ENCODE measurements around the gene RNF126. TPM values are rescaled to one million over a fixed set of nuclear protein-coding genes. Genes with fewer than 3 reads are reported as not detected.
A peak's percentile ranks its signal among the peaks of the same experiment; 100 is the strongest.
"Not testable (repeated sequence)": the region's sequence is repeated elsewhere in the genome, so short reads cannot be mapped to it uniquely, and the experiment has no call there.

RNF126 gene
- total RNA-seq, 4 donors from 2014 or later: 96.0 to 118 (median 106) TPM

GRCh38 chr19:633068-633785, 29.8 kb downstream of the RNF126 start, which contains the start of gene POLRMT:
POLRMT (minus strand) TSS chr19:633537; CDS start chr19:633512, 25 bp downstream.
- TF ChIP-seq, protein P1, sequence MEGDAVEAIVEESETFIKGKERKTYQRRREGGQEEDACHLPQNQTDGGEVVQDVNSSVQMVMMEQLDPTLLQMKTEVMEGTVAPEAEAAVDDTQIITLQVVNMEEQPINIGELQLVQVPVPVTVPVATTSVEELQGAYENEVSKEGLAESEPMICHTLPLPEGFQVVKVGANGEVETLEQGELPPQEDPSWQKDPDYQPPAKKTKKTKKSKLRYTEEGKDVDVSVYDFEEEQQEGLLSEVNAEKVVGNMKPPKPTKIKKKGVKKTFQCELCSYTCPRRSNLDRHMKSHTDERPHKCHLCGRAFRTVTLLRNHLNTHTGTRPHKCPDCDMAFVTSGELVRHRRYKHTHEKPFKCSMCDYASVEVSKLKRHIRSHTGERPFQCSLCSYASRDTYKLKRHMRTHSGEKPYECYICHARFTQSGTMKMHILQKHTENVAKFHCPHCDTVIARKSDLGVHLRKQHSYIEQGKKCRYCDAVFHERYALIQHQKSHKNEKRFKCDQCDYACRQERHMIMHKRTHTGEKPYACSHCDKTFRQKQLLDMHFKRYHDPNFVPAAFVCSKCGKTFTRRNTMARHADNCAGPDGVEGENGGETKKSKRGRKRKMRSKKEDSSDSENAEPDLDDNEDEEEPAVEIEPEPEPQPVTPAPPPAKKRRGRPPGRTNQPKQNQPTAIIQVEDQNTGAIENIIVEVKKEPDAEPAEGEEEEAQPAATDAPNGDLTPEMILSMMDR (IDR thresholded peaks at IDR 0.05): no peak
- peak in 2 of 3 donors; percentile 73 to 75 for TF ChIP-seq POLR2AphosphoS5 (IDR thresholded peaks at IDR 0.05)
- peak; percentile 99 for DNase-seq (ENCODE audit: low spot score in 2 of 2)
- H3K9me3 ChIP-seq: no peaks in the 10 kb centered on the region
- H3K4me1 ChIP-seq: peaks cover 23% of the 10 kb centered on the region
- peaks cover 20% of the 10 kb centered on the region for H3K36me3 ChIP-seq
- WGBS: under 1% methylated on average over 44 of the region's 67 CpGs
- no peaks in the 10 kb centered on the region for H3K27me3 ChIP-seq
- H3K4me3 ChIP-seq: peak within 1 kb of the TSS; percentile 82
- peak within 1 kb of the TSS; percentile 75 for H3K27ac ChIP-seq

DNA sequence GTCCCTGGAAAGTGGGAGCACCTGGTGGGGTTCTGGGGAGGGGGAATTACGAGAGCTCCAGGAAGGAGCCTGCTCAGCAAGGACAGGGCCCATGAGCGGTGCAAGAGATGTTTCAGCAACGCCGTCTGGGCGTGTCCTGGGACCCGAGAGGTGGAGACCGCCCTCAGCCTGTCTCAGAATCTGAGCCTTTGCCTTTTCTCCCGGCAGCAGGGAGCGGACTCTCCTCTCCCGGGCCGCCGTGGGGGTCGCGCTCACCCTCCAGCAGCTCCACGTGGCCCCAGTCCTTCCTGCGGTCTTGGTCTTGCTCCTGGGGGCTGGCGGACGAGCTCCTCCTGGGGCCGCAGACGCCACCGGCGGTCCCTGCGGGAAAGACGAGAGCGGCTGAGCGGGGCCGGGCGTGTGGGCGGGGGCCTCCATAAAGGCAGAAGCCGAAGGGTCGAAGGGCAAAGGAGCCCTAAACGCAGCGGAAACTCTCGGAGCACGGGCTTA, 30.4 kb downstream of the RNF126 start:
- peak overlapping the region; percentile 82 for H3K4me3 ChIP-seq
- peaks cover 23% of the 10 kb centered on the region for H3K4me1 ChIP-seq
- TF ChIP-seq EP300 (IDR thresholded peaks at IDR 0.05): no peak
- H3K36me3 ChIP-seq: peaks cover 24% of the 10 kb centered on the region
- no peak for DNase-seq (ENCODE audit: low spot score in 2 of 2)
- H3K9me3 ChIP-seq: no peaks in the 10 kb centered on the region
- WGBS: 1% methylated on average over 20 of the region's 35 CpGs
- H3K27me3 ChIP-seq: no peaks in the 10 kb centered on the region
- peak overlapping the region; percentile 75 for H3K27ac ChIP-seq

- TF ChIP-seq POLR2AphosphoS5 (IDR thresholded peaks at IDR 0.05): no peak
- no peak for TF ChIP-seq EP300 (IDR thresholded peaks at IDR 0.05)
- TF ChIP-seq POLR2A (IDR thresholded peaks at IDR 0.05): no peak
- TF ChIP-seq, protein P1 (IDR thresholded peaks at IDR 0.05): no peak
- Histone ChIP-seq H3K36me3 (peaks cover 28% of the 10 kb centered on the region), H3K4me3 (no peak overlapping the region)
These were observed 32.9 kb downstream of the RNF126 start for GRCh38 chr19:629961-630714.

DNA sequence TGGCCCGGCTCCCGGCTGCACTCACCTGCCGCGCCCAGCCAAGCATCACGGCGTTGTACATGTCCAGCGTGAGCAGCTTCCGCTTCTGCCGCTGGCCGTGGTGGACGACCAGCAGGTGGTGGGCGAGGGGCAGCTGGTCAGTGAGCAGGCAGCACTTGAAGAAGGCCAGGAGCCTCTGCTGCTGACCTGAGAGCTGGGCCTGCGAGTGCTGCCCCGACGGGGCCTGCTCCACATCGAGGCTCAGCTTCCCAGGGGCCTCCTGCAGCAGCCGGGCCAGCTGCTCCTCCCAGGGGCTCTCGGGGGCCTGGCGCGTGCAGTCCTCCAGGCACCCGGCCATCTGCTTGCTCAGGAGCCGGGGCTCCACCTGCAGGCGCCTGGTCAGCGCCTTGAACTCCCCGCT, 33.5 kb downstream of the RNF126 start:
- not testable (repeated sequence) for H3K4me3 ChIP-seq; DNase-seq (ENCODE audit: low spot score in 2 of 2)
- peaks cover 23% of the 10 kb centered on the region for H3K4me1 ChIP-seq

More at GRCh38 chr19:629961-630714, 32.9 kb downstream of the RNF126 start:
- no peaks in the 10 kb centered on the region for H3K9me3 ChIP-seq
- 88% methylated on average over 27 of the region's 30 CpGs for WGBS
- peaks cover 23% of the 10 kb centered on the region for H3K4me1 ChIP-seq
- no peaks in the 10 kb centered on the region for H3K27me3 ChIP-seq
- no peak for DNase-seq (ENCODE audit: low spot score in 2 of 2)
- H3K27ac ChIP-seq: no peak overlapping the region

GRCh38 chr19:628168-628567, 34.8 kb downstream of the RNF126 start:
- TF ChIP-seq POLR2A (IDR thresholded peaks at IDR 0.05) (no peak), POLR2AphosphoS5 (IDR thresholded peaks at IDR 0.05) (no peak)
- TF ChIP-seq, protein P1 (IDR thresholded peaks at IDR 0.05): peak in 1 of 2 donors; percentile 13
- no peak for DNase-seq (ENCODE audit: low spot score in 2 of 2)
- Histone ChIP-seq H3K36me3 (peaks cover 43% of the 10 kb centered on the region), H3K27ac (no peak overlapping the region), H3K4me1 (peaks cover 15% of the 10 kb centered on the region), H3K4me3 (no peak overlapping the region), H3K9me3 (no peaks in the 10 kb centered on the region), H3K27me3 (no peaks in the 10 kb centered on the region)
- 87% methylated on average over 13 of the region's 19 CpGs for WGBS

More for the DNA sequence above, 33.5 kb downstream of the RNF126 start:
- WGBS: 83% methylated on average over 20 of the region's 25 CpGs
- H3K9me3 ChIP-seq, H3K27me3 ChIP-seq, H3K27ac ChIP-seq: not testable (repeated sequence)
- H3K36me3 ChIP-seq: peaks cover 34% of the 10 kb centered on the region

GRCh38 chr19:626566-626965, 36.4 kb downstream of the RNF126 start:
- WGBS: 70% methylated on average over 7 of the region's 7 CpGs

More at GRCh38 chr19:626566-626965, 36.4 kb downstream of the RNF126 start:
- not testable (repeated sequence) for H3K27ac ChIP-seq; H3K4me3 ChIP-seq; H3K9me3 ChIP-seq; H3K4me1 ChIP-seq; DNase-seq (ENCODE audit: low spot score in 2 of 2); H3K27me3 ChIP-seq
- peaks cover 59% of the 10 kb centered on the region for H3K36me3 ChIP-seq
